Right atrium auricular region (tissue), 2 donors: Measurements from ENCODE around the gene CUTA. TPM values are rescaled to one million over a fixed set of nuclear protein-coding genes. Genes with fewer than 3 reads are reported as not detected.

Experiments used
- DNase-seq: peaks from one replicate; pipeline ENCODE4 v3.0.0-alpha.2; 2019; ENCODE audit warnings: low spot score
- H3K27ac ChIP-seq, 2 donors: fragments of 200-600 bp; sonication (generic); 1 replicate in 1 of 2; 2 replicates in 1 of 2; pipeline ENCODE4 v1.5.1; 2016 to 2019
- H3K27me3 ChIP-seq, 2 donors: fragments of 200-600 bp; sonication (generic); one replicate each; pipeline versions ENCODE4 v1.5.1 to v1.6.0; 2017 to 2019
- H3K36me3 ChIP-seq: fragments of 200-600 bp; sonication (generic); one replicate; pipeline ENCODE4 v1.5.1; 2016
- H3K4me1 ChIP-seq, 2 donors: fragments of 200-600 bp; sonication (generic); one replicate each; pipeline versions ENCODE4 v1.5.1 to v1.6.0; 2017 to 2019
- H3K4me3 ChIP-seq, 2 donors: fragments of 200-600 bp; sonication (generic); 1 replicate in 1 of 2; 2 replicates in 1 of 2; pipeline ENCODE4 v1.5.1; 2017 to 2019; ENCODE audit warnings: mild to moderate bottlenecking in 1 of 2, moderate library complexity in 1 of 2
- H3K9me3 ChIP-seq, 2 donors: fragments of 200-600 bp; sonication (generic); one replicate each; pipeline ENCODE4 v1.5.1; 2019
- total RNA-seq, 2 donors: library from RNA; depleted of rRNA; stranded (reverse); fragments of >200 nt; gene quantifications; one replicate each; pipeline ENCODE4 v1.1.0, GENCODE V29; 2016
- TF ChIP-seq, protein P1 (sequence below), 2 donors: fragments of 200-600 bp; sonication (generic); IDR thresholded peaks; one replicate each; pipeline ENCODE4 v1.5.1; 2019; ENCODE audit warnings: antibody characterized with exemption in 2 of 2

CUTA gene
- total RNA-seq, 2 donors from 2014 or later: 118 to 119 TPM

DNA sequence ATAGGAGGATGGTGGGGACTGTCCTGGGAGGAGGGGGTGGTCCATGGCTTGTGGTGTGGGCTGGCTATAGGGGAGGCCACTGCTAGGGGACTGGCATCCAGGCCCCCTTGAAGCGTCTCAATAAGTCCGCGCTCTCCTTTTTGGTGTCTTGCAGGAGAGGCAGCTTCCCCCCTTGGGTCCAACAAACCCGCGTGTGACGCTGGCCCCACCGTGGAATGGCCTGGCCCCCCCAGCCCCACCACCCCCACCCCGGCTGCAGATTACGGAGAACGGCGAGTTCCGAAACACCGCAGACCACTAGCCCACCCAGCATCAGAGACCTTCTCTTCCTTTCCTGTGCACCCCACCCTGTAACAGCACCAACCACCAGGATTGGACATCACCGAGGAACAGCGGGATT, 33.7 kb upstream of the CUTA start:
- peaks cover 0 to 28% of the 10 kb centered on the region in 2 donors for H3K4me1 ChIP-seq
- no peak overlapping the region for H3K4me3 ChIP-seq
- no peaks in the 10 kb centered on the region for H3K9me3 ChIP-seq
- TF ChIP-seq, protein P1, sequence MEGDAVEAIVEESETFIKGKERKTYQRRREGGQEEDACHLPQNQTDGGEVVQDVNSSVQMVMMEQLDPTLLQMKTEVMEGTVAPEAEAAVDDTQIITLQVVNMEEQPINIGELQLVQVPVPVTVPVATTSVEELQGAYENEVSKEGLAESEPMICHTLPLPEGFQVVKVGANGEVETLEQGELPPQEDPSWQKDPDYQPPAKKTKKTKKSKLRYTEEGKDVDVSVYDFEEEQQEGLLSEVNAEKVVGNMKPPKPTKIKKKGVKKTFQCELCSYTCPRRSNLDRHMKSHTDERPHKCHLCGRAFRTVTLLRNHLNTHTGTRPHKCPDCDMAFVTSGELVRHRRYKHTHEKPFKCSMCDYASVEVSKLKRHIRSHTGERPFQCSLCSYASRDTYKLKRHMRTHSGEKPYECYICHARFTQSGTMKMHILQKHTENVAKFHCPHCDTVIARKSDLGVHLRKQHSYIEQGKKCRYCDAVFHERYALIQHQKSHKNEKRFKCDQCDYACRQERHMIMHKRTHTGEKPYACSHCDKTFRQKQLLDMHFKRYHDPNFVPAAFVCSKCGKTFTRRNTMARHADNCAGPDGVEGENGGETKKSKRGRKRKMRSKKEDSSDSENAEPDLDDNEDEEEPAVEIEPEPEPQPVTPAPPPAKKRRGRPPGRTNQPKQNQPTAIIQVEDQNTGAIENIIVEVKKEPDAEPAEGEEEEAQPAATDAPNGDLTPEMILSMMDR (IDR thresholded peaks at IDR 0.05): no peak
- no peak for DNase-seq
- no peaks in the 10 kb centered on the region for H3K27me3 ChIP-seq
- peaks cover 12% of the 10 kb centered on the region for H3K36me3 ChIP-seq
- H3K27ac ChIP-seq: no peak overlapping the region

- Histone ChIP-seq H3K4me3 (no peak overlapping the region), H3K4me1 (peaks cover 0 to 26% of the 10 kb centered on the region in 2 donors), H3K9me3 (no peaks in the 10 kb centered on the region), H3K27ac (no peak overlapping the region), H3K36me3 (peaks cover 6% of the 10 kb centered on the region), H3K27me3 (no peaks in the 10 kb centered on the region)
- TF ChIP-seq, protein P1 (IDR thresholded peaks at IDR 0.05): no peak
- DNase-seq: no peak
Observed at GRCh38 chr6:33450434-33450833, 32.5 kb upstream of the CUTA start.

- H3K9me3 ChIP-seq: no peaks in the 10 kb centered on the region
- no peak overlapping the region for H3K4me3 ChIP-seq
- no peak overlapping the region for H3K27ac ChIP-seq
- no peaks in the 10 kb centered on the region for H3K27me3 ChIP-seq
- DNase-seq: no peak
- TF ChIP-seq, protein P1 (IDR thresholded peaks at IDR 0.05): no peak
- H3K4me1 ChIP-seq: no peaks in the 10 kb centered on the region
- H3K36me3 ChIP-seq: peaks cover 23% of the 10 kb centered on the region
Observed at GRCh38 chr6:33446356-33446755, 28.4 kb upstream of the CUTA start.

- no peaks in the 10 kb centered on the region for H3K27me3 ChIP-seq
- peaks cover 25% of the 10 kb centered on the region for H3K36me3 ChIP-seq
- TF ChIP-seq, protein P1 (IDR thresholded peaks at IDR 0.05): no peak
Observed at GRCh38 chr6:33445119-33445603, 27.3 kb upstream of the CUTA start.

GRCh38 chr6:33443619-33444504, 26.0 kb upstream of the CUTA start:
- H3K9me3 ChIP-seq: no peaks in the 10 kb centered on the region
- TF ChIP-seq, protein P1 (IDR thresholded peaks at IDR 0.05): no peak
- H3K4me3 ChIP-seq: no peak overlapping the region
- H3K27ac ChIP-seq: no peak overlapping the region
- no peaks in the 10 kb centered on the region for H3K4me1 ChIP-seq
- H3K27me3 ChIP-seq: no peaks in the 10 kb centered on the region
- DNase-seq: no peak
- H3K36me3 ChIP-seq: peaks cover 25% of the 10 kb centered on the region

More at GRCh38 chr6:33445119-33445603, 27.3 kb upstream of the CUTA start:
- DNase-seq: no peak
- no peak overlapping the region for H3K27ac ChIP-seq
- H3K4me3 ChIP-seq: no peak overlapping the region
- H3K9me3 ChIP-seq: no peaks in the 10 kb centered on the region
- H3K4me1 ChIP-seq: no peaks in the 10 kb centered on the region
